ENCODE results near the gene MORN2.

The MORN2 gene

GRCh38 chr2:38892819-38893218, 17.0 kb downstream of the MORN2 start:
- no peak for DNase-seq

GRCh38 chr2:38898256-38898655, 22.5 kb downstream of the MORN2 start:
- no peak for DNase-seq

- no peak for DNase-seq
These were observed 24.9 kb downstream of the MORN2 start for GRCh38 chr2:38900726-38901125.

- DNase-seq, result no peak
These were observed 29.5 kb downstream of the MORN2 start for GRCh38 chr2:38905251-38905650.

- no peak for DNase-seq
These were observed 31.5 kb downstream of the MORN2 start for GRCh38 chr2:38907242-38907641.

DNA sequence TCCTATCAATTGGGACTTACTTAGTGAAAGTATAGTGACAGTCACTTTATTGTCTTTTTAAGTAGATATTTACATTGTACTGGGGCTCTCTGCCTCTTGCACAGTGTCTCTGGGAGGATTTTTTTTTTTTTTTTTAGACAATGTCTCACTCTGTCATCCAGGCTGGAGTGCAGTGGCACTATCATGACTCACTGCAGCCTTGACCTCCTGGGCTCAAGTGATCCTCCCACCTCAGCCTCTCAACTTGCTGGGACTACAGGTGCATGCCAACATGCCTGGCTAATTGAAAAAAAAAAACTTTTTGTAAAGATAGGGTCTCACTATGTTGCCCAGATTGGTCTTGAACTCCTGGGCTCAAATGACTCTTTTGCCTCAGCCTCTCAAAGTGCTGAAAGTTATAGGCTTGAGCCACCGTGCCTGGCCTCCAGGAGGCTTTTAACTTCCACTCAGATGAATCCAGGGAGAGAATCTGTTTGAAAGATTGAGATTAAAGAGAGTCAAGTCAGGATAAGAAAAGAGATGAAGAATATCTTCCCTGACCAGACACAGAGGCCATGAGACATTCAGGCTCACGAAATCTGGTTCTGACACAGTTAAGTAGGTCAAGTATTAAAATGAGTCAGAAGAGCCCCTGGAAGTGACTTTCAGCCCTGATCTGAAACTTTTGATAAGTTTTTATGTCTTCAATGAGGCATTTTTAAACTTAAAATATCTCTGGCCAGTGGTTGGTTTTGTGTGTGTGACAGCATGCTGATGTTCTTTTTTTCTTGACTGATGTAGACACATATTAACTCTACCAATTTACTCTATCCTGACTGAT, 32.2 kb downstream of the MORN2 start:
- no peak for DNase-seq

DNA sequence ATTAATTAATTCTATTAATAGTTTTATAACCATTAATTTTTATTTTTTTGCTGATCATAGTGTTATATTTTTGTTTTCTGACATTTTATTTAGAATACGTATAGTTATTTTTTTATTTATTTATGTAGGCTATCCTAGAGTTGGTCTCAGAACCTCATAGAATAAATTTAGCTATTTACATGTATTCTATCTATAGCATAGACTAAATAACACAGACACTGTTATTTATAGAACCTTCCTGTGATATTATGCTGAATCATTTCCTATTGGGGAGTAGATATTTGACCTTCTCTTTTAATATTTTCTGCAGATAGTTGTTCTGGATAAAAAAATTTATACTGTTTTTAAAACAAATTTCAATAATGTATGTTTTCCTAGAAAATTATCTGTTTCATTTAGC, 34.1 kb downstream of the MORN2 start:
- no peak for DNase-seq

GRCh38 chr2:38911191-38911590, 35.4 kb downstream of the MORN2 start:
- DNase-seq, result no peak

GRCh38 chr2:38912619-38913018, 36.8 kb downstream of the MORN2 start:
- DNase-seq, result no peak

GRCh38 chr2:38922389-38922788, 46.6 kb downstream of the MORN2 start:
- no peak for DNase-seq

DNA sequence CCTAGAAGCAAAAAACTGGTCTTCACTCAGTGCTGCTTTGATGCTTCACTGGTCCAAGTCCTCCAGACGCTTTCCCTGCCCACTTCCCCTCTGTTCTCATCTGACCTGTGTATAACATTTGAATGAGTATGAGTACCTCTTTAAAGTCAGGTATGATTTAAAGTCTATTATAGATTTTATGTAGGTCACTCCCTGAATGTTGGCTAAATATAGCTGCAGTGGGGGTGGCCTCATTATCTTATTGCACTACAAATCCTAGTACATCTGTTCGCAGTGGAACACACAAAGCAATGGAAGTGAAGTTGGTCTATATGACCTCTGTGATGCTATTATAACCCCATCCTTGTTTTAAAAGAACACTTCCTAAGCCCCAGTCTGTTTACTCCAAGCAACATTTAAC, 47.1 kb downstream of the MORN2 start:
- DNase-seq, result no peak

GRCh38 chr2:38925982-38926381, 50.2 kb downstream of the MORN2 start:
- no peak for DNase-seq

DNA sequence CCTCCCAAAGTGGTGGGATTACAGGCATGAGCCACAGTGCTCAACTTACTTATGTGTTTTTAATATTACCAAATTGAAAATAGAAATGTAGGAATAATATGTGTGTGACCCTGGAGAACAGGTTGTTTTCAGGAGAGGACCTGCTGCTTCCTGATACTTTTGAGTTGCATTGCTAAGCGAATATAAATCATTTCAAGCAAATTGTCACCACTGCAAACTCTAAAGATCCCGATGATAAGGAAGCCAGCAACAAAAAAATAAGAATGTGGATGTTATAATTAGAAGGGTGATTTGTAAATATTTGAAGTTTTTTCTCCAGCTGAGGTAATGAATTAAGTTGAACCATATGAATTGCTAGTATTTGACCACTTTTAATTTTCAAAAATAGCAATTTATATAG, 54.8 kb downstream of the MORN2 start:
- DNase-seq, result no peak
